CD14-positive monocyte (primary cell): ENCODE measurements around the gene APOC4. TPM values are rescaled to one million over a fixed set of nuclear protein-coding genes. Genes with fewer than 3 reads are reported as not detected.

ENCODE experiments used
- DNase-seq, 3 donors: peaks; one replicate each; pipeline ENCODE4 v3.0.0-alpha.2; 2011 to 2022
- H2AFZ ChIP-seq: 2 replicates; pipeline ENCODE4 v1.6.0; 2012; ENCODE audit warnings: mild to moderate bottlenecking, low read depth, low read length, inconsistent platforms; ENCODE audit not compliant: insufficient read depth, poor library complexity, severe bottlenecking
- H3K27ac ChIP-seq, 2 donors: 1 replicate in 1 of 2; 2 replicates in 1 of 2; pipeline ENCODE4 v1.5.1; 2012 to 2013; ENCODE audit warnings: low read length in 2 of 2, control low read depth in 1 of 2, inconsistent platforms in 1 of 2, low read depth in 1 of 2, mild to moderate bottlenecking in 1 of 2
- H3K27me3 ChIP-seq, 2 donors: one replicate each; pipeline versions ENCODE4 v1.6.0 to v1.6.1; 2011 to 2013; ENCODE audit warnings: low read length in 2 of 2; ENCODE audit not compliant: control insufficient read depth in 2 of 2, insufficient read depth in 2 of 2
- H3K36me3 ChIP-seq, 2 donors: replicated peaks in 1 of 2; 1 replicate in 1 of 2; 2 replicates in 1 of 2; pipeline versions ENCODE4 v1.5.1 to v1.6.1; 2012 to 2013; ENCODE audit warnings: low read length in 2 of 2, control low read depth in 1 of 2, inconsistent platforms in 1 of 2, mild to moderate bottlenecking in 1 of 2; ENCODE audit not compliant: insufficient read depth in 2 of 2, control insufficient read depth in 1 of 2
- H3K4me1 ChIP-seq, 2 donors: 1 replicate in 1 of 2; 2 replicates in 1 of 2; pipeline versions ENCODE4 v1.5.1 to v1.6.1; 2012 to 2013; ENCODE audit warnings: low read length in 2 of 2, control low read depth in 1 of 2, inconsistent platforms in 1 of 2, mild to moderate bottlenecking in 1 of 2, moderate library complexity in 1 of 2; ENCODE audit not compliant: insufficient read depth in 2 of 2, control insufficient read depth in 1 of 2
- H3K4me2 ChIP-seq: replicated peaks from 2 replicates; pipeline ENCODE3; 2012; ENCODE audit warnings: low read length, moderate library complexity, mild to moderate bottlenecking; ENCODE audit not compliant: poor library complexity, severe bottlenecking; ENCODE audit errors: extremely low read depth
- H3K4me3 ChIP-seq, 3 experiments: fragments of 200-600 bp in 1 of 3; sonication (generic) in 1 of 3; replicated peaks in 1 of 3; 1 replicate in 2 of 3; 2 replicates in 1 of 3; pipeline ENCODE4 v1.5.1; 2011 to 2013; ENCODE audit warnings: low read length in 3 of 3, mild to moderate bottlenecking in 3 of 3, control low read depth in 2 of 3, low read depth in 2 of 3, inconsistent platforms in 1 of 3, moderate library complexity in 1 of 3
- H3K79me2 ChIP-seq: 2 replicates; pipeline ENCODE4 v1.6.0; 2012; ENCODE audit warnings: mild to moderate bottlenecking, control low read depth, inconsistent platforms, low read length, moderate library complexity; ENCODE audit not compliant: insufficient read depth
- H3K9ac ChIP-seq: 2 replicates; pipeline ENCODE4 v1.6.0; 2017; ENCODE audit warnings: low read length, mild to moderate bottlenecking; ENCODE audit not compliant: insufficient read depth, poor library complexity, severe bottlenecking
- H3K9me3 ChIP-seq, 2 donors: replicated peaks in 1 of 2; 1 replicate in 1 of 2; 2 replicates in 1 of 2; pipeline versions ENCODE4 v1.5.1 to v1.6.1; 2012 to 2013; ENCODE audit warnings: low read length in 2 of 2, control low read depth in 1 of 2; ENCODE audit not compliant: control insufficient read depth in 1 of 2, insufficient read depth in 1 of 2
- H4K20me1 ChIP-seq: 2 replicates; pipeline ENCODE4 v1.6.0; 2012; ENCODE audit warnings: mild to moderate bottlenecking, low read length, control low read depth, moderate library complexity; ENCODE audit not compliant: insufficient read depth
- H3K27ac Mint-ChIP-seq, 7 donors: one replicate each; pipeline ENCODE4 v1.8.0; 2020; ENCODE audit warnings: mild to moderate bottlenecking in 7 of 7, mixed read lengths in 7 of 7, moderate library complexity in 6 of 7, inconsistent platforms in 2 of 7
- H3K27me3 Mint-ChIP-seq, 3 donors: one replicate each; pipeline ENCODE4 v1.8.0; 2021 to 2022; ENCODE audit warnings: low read depth in 3 of 3, mild to moderate bottlenecking in 3 of 3, mixed read lengths in 3 of 3, moderate library complexity in 3 of 3, inconsistent platforms in 1 of 3
- H3K36me3 Mint-ChIP-seq, 2 donors: one replicate each; pipeline ENCODE4 v1.8.0; 2020; ENCODE audit warnings: mixed read lengths in 2 of 2, inconsistent platforms in 1 of 2, mild to moderate bottlenecking in 1 of 2
- H3K4me1 Mint-ChIP-seq: one replicate; pipeline ENCODE4 v1.8.0; 2020; ENCODE audit warnings: mild to moderate bottlenecking, mixed read lengths
- H3K4me3 Mint-ChIP-seq, 2 donors: one replicate each; pipeline ENCODE4 v1.8.0; 2020; ENCODE audit warnings: mild to moderate bottlenecking in 2 of 2, mixed read lengths in 2 of 2, moderate library complexity in 1 of 2
- H3K9me3 Mint-ChIP-seq, 7 donors: one replicate each; pipeline ENCODE4 v1.8.0; 2020 to 2022; ENCODE audit warnings: mixed read lengths in 7 of 7, mild to moderate bottlenecking in 6 of 7, moderate library complexity in 6 of 7, inconsistent platforms in 2 of 7
- WGBS: methylation state at CpG from one replicate; pipeline ENCODE4 v1.1.5; 2013; ENCODE audit warnings: missing lambda C conversion rate; ENCODE audit not compliant: insufficient coverage; 5-methylcytosine and 5-hydroxymethylcytosine counted together
- intact Hi-C, 2 donors: fragments of 100-400 bp; cut with micrococcal nuclease; formaldehyde crosslinking; loops; one replicate each; pipeline versions ENCODE4 v1.15.0 to v1.15.1; 2023
- polyA plus RNA-seq, 3 donors: library from polyadenylated mRNA; depleted of rRNA in 1 of 3; unstranded in 2 of 3; stranded (reverse) in 1 of 3; fragments of 300-500 nt in 2 of 3; fragments of >200 nt in 1 of 3; fragmentation: Illumina TruSeq in 2 of 3; gene quantifications; 1 replicate in 2 of 3; 2 replicates in 1 of 3; pipeline ENCODE4 v1.2.3, GENCODE V29; 2012 to 2021
- TF ChIP-seq, protein P1 (sequence below): fragments of 200-600 bp; IDR thresholded peaks from one replicate; pipeline ENCODE4 v1.8.0; 2022; ENCODE audit warnings: antibody characterized with exemption, mild to moderate bottlenecking

Gene APOC4
- polyA plus RNA-seq, 3 donors = not detected

DNA sequence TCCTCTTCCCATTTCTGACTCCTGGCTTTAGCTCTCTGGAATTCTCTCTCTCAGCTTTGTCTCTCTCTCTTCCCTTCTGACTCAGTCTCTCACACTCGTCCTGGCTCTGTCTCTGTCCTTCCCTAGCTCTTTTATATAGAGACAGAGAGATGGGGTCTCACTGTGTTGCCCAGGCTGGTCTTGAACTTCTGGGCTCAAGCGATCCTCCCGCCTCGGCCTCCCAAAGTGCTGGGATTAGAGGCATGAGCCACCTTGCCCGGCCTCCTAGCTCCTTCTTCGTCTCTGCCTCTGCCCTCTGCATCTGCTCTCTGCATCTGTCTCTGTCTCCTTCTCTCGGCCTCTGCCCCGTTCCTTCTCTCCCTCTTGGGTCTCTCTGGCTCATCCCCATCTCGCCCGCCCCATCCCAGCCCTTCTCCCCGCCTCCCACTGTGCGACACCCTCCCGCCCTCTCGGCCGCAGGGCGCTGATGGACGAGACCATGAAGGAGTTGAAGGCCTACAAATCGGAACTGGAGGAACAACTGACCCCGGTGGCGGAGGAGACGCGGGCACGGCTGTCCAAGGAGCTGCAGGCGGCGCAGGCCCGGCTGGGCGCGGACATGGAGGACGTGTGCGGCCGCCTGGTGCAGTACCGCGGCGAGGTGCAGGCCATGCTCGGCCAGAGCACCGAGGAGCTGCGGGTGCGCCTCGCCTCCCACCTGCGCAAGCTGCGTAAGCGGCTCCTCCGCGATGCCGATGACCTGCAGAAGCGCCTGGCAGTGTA is 33.8 kb upstream of the APOC4 start:
- TF ChIP-seq, protein P1, sequence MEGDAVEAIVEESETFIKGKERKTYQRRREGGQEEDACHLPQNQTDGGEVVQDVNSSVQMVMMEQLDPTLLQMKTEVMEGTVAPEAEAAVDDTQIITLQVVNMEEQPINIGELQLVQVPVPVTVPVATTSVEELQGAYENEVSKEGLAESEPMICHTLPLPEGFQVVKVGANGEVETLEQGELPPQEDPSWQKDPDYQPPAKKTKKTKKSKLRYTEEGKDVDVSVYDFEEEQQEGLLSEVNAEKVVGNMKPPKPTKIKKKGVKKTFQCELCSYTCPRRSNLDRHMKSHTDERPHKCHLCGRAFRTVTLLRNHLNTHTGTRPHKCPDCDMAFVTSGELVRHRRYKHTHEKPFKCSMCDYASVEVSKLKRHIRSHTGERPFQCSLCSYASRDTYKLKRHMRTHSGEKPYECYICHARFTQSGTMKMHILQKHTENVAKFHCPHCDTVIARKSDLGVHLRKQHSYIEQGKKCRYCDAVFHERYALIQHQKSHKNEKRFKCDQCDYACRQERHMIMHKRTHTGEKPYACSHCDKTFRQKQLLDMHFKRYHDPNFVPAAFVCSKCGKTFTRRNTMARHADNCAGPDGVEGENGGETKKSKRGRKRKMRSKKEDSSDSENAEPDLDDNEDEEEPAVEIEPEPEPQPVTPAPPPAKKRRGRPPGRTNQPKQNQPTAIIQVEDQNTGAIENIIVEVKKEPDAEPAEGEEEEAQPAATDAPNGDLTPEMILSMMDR = no peak
- H3K36me3 Mint-ChIP-seq = peaks cover 0 to 1% of the 10 kb centered on the region in 2 donors
- peaks cover 16 to 24% of the 10 kb centered on the region in 2 donors for H3K4me1 ChIP-seq
- H3K9ac ChIP-seq = peak overlapping the region; percentile 32
- no peak for DNase-seq
- H3K36me3 ChIP-seq = no peaks in the 10 kb centered on the region
- H4K20me1 ChIP-seq = no peaks in the 10 kb centered on the region
- H3K9me3 Mint-ChIP-seq = peaks cover 0 to 9% (median 2%) of the 10 kb centered on the region in 7 donors
- H2AFZ ChIP-seq = no peak overlapping the region
- peaks cover 29 to 39% (median 37%) of the 10 kb centered on the region in 3 donors for H3K27me3 Mint-ChIP-seq
- H3K4me3 Mint-ChIP-seq = no peak overlapping the region
- no peak overlapping the region for H3K27ac Mint-ChIP-seq
- no peak overlapping the region for H3K4me3 ChIP-seq
- WGBS = 97% methylated on average over 43 of the region's 46 CpGs
- intact Hi-C loops = no loop called here
- no peak overlapping the region for H3K4me2 ChIP-seq
- peaks cover 5 to 26% of the 10 kb centered on the region in 2 donors for H3K27me3 ChIP-seq
- H3K79me2 ChIP-seq = no peaks in the 10 kb centered on the region
- H3K27ac ChIP-seq = no peak overlapping the region
- no peaks in the 10 kb centered on the region for H3K9me3 ChIP-seq
- peaks cover 29% of the 10 kb centered on the region for H3K4me1 Mint-ChIP-seq

- DNase-seq = no peak
- no peaks in the 10 kb centered on the region for H3K79me2 ChIP-seq
- 97% methylated on average over 42 of the region's 44 CpGs for WGBS
- H3K36me3 ChIP-seq = no peaks in the 10 kb centered on the region
- H3K27me3 ChIP-seq = peaks cover 5 to 26% of the 10 kb centered on the region in 2 donors
- peaks cover 22 to 30% of the 10 kb centered on the region in 2 donors for H3K4me1 ChIP-seq
- H4K20me1 ChIP-seq = no peaks in the 10 kb centered on the region
- TF ChIP-seq, protein P1 = no peak
- intact Hi-C loops = no loop called here
- H3K9me3 ChIP-seq = no peaks in the 10 kb centered on the region
- no peak overlapping the region for H2AFZ ChIP-seq
- no peak overlapping the region for H3K27ac ChIP-seq
- H3K4me2 ChIP-seq = no peak overlapping the region
- Mint-ChIP-seq H3K9me3 (peaks cover 0 to 9% (median 2%) of the 10 kb centered on the region in 7 donors), H3K36me3 (no peaks in the 10 kb centered on the region), H3K4me1 (peaks cover 35% of the 10 kb centered on the region), H3K27me3 (peaks cover 29 to 38% (median 36%) of the 10 kb centered on the region in 3 donors), H3K27ac (no peak overlapping the region), H3K4me3 (no peak overlapping the region)
- no peak overlapping the region for H3K9ac ChIP-seq
- no peak overlapping the region for H3K4me3 ChIP-seq
Observed at GRCh38 chr19:44908836-44909261, 33.2 kb upstream of the APOC4 start.
